Right atrium auricular region (tissue), 2 donors: ENCODE data around the gene ABCE1. TPM values are rescaled to one million over a fixed set of nuclear protein-coding genes. Genes with fewer than 3 reads are reported as not detected.

Experiments used
- DNase-seq: peaks from one replicate; pipeline ENCODE4 v3.0.0-alpha.2; 2019; ENCODE audit warnings: low spot score
- H3K27ac ChIP-seq, 2 donors: fragments of 200-600 bp; sonication (generic); 1 replicate in 1 of 2; 2 replicates in 1 of 2; pipeline ENCODE4 v1.5.1; 2016 to 2019
- H3K27me3 ChIP-seq, 2 donors: fragments of 200-600 bp; sonication (generic); one replicate each; pipeline versions ENCODE4 v1.5.1 to v1.6.0; 2017 to 2019
- H3K36me3 ChIP-seq: fragments of 200-600 bp; sonication (generic); one replicate; pipeline ENCODE4 v1.5.1; 2016
- H3K4me1 ChIP-seq, 2 donors: fragments of 200-600 bp; sonication (generic); one replicate each; pipeline versions ENCODE4 v1.5.1 to v1.6.0; 2017 to 2019
- H3K4me3 ChIP-seq, 2 donors: fragments of 200-600 bp; sonication (generic); 1 replicate in 1 of 2; 2 replicates in 1 of 2; pipeline ENCODE4 v1.5.1; 2017 to 2019; ENCODE audit warnings: mild to moderate bottlenecking in 1 of 2, moderate library complexity in 1 of 2
- H3K9me3 ChIP-seq, 2 donors: fragments of 200-600 bp; sonication (generic); one replicate each; pipeline ENCODE4 v1.5.1; 2019
- total RNA-seq, 2 donors: library from RNA; depleted of rRNA; stranded (reverse); fragments of >200 nt; gene quantifications; one replicate each; pipeline ENCODE4 v1.1.0, GENCODE V29; 2016
- TF ChIP-seq, protein P1 (sequence below), 2 donors: fragments of 200-600 bp; sonication (generic); IDR thresholded peaks; one replicate each; pipeline ENCODE4 v1.5.1; 2019; ENCODE audit warnings: antibody characterized with exemption in 2 of 2

ABCE1 gene
- 10 to 100 TPM; 36.2 to 43.9 TPM for total RNA-seq

DNA sequence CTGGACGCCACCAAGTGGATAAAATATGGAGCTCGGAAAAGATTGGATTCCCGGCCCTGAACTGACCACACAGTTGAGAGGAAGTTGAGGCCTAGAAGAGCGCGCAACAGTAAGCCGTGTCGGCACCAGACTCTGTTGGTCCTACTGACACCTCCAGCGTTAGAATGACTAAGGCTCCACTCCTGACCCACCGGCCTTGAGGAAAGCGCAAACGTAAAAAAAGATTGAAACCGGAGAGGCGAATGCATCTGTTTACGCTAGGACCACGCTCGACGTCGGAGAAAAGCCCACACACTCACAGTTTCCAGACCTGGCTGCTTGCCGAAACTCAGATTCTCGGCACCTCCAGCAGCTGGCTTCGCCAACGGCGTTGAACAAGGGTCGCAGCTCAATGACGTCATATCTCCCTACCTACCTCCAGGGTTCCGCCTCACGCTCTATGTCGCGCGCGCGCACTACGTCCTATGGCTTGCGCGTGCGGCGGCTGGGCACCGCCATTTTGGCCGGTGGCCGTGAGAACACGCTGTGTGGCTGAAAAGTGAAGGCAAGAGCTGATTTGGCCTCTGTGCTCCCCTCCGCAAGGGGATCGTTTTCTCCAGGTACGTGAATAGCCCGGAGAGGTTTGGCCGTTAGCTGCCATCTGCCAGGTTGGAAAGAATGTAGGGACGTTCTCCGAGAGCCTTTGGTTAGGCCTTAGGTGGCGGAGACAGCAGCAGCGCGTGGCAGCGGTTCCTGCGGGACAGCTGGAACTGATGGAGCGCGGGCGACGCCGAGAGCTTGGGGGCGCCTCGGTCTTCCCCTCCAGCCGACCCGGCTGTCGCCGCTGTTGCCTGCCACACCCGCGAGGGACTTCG is at the start of gene ABCE1, which contains the start of gene ANAPC10:
Gene ABCE1 (plus strand): TSS at position 491 of the 854 bp plus-strand sequence. CDS start 6,102 bp downstream, outside the sequence.
Gene ANAPC10 (minus strand): TSS at position 376 of the 854 bp plus-strand sequence. CDS start 2,097 bp downstream, outside the sequence.
- peak; percentile 96 for DNase-seq
- Histone ChIP-seq H3K4me3 (peak within 1 kb of the TSS; percentile 58 to 73), H3K9me3 (peaks cover 0 to 9% of the 10 kb centered on the region in 2 donors), H3K27ac (peak within 1 kb of the TSS; percentile 88 to 89), H3K36me3 (peaks cover 22% of the 10 kb centered on the region), H3K4me1 (peaks cover 0 to 24% of the 10 kb centered on the region in 2 donors), H3K27me3 (no peaks in the 10 kb centered on the region)
- TF ChIP-seq, protein P1, sequence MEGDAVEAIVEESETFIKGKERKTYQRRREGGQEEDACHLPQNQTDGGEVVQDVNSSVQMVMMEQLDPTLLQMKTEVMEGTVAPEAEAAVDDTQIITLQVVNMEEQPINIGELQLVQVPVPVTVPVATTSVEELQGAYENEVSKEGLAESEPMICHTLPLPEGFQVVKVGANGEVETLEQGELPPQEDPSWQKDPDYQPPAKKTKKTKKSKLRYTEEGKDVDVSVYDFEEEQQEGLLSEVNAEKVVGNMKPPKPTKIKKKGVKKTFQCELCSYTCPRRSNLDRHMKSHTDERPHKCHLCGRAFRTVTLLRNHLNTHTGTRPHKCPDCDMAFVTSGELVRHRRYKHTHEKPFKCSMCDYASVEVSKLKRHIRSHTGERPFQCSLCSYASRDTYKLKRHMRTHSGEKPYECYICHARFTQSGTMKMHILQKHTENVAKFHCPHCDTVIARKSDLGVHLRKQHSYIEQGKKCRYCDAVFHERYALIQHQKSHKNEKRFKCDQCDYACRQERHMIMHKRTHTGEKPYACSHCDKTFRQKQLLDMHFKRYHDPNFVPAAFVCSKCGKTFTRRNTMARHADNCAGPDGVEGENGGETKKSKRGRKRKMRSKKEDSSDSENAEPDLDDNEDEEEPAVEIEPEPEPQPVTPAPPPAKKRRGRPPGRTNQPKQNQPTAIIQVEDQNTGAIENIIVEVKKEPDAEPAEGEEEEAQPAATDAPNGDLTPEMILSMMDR (IDR thresholded peaks at IDR 0.05) = peak in 1 of 2 donors; percentile 58

DNA sequence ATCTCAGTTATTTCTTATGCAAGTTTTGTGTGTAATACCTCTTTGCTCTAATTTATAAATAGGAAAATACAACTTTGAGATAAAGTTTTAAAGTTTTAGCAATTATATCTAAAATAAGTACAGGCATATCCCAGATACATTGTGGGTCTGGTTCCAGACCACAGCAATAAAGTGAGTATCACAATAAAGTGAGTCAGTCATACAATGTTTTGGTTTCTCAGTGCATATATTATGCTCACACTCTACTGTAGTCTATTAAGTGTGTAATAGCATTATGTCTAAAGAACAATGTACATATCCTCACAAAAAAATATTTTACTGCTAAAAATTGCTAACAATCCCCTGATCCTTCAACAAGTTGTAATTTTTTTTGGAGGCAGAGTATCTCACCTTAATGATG is 49.3 kb upstream of the ABCE1 start:
- no peak overlapping the region for H3K27ac ChIP-seq
- DNase-seq = no peak
- H3K4me3 ChIP-seq = no peak overlapping the region
- TF ChIP-seq, protein P1 (IDR thresholded peaks at IDR 0.05) = no peak
- H3K27me3 ChIP-seq = no peaks in the 10 kb centered on the region
- no peaks in the 10 kb centered on the region for H3K9me3 ChIP-seq
- no peaks in the 10 kb centered on the region for H3K36me3 ChIP-seq
- H3K4me1 ChIP-seq = no peaks in the 10 kb centered on the region

DNA sequence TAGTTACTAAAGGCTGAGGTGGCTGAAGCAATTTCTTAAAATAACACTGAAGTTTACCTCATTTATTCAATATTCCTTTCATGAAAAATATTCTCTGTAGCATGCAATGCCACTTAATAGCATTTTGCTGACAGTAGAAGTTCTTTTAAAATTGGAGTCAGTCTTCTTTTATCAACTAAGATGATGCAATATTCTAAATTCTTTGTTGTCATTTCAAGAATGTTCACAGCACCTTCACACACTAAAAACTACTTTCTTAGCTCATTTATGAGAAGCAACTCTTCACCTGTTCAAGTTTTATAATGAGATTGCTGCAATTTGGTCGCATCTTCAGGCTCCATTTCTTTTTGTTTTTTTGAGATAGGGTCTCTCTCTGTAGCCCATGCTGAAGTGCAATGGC is 48.9 kb upstream of the ABCE1 start:
- Histone ChIP-seq H3K9me3 (no peaks in the 10 kb centered on the region), H3K4me3 (no peak overlapping the region), H3K27me3 (no peaks in the 10 kb centered on the region), H3K36me3 (no peaks in the 10 kb centered on the region), H3K4me1 (no peaks in the 10 kb centered on the region), H3K27ac (no peak overlapping the region)
- TF ChIP-seq, protein P1 (IDR thresholded peaks at IDR 0.05) = no peak
- DNase-seq = no peak

DNA sequence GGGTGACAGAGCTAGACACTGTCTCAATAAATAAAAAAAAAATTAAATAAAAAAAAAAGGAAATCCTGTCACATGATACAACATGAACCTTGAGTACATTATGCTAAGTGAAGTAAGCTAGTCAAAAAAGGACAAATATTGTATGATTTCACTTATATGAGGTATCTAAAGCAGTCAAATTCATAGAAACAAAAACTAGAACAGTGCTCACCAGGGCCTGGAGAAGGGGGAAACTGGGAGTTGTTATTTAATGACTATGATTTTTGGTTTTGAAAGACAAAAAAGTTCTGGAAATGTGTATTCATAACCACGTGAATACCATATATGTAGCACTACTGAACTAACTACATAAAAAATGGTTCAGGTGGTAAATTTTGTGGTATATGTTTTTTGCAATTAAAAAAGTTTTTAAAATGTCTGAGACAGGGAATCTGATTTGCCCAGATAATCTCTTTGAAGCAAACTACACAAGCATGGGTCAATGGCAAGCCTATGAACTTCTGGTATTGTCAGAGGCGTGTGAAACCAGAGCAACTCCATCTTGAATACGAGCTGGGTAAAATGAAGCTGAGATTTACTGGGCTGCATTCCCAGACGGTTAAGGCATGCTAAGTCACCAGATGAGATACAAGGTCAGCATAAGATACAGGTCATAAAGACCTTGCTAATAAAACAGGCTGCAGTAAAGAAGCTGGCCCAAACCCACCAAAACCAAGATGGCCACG is 42.4 kb upstream of the ABCE1 start:
- H3K9me3 ChIP-seq = no peaks in the 10 kb centered on the region
- TF ChIP-seq, protein P1 (IDR thresholded peaks at IDR 0.05) = no peak
- no peaks in the 10 kb centered on the region for H3K4me1 ChIP-seq
- no peak for DNase-seq
- no peak overlapping the region for H3K27ac ChIP-seq
- H3K4me3 ChIP-seq = no peak overlapping the region
- H3K36me3 ChIP-seq = no peaks in the 10 kb centered on the region
- H3K27me3 ChIP-seq = no peaks in the 10 kb centered on the region

DNA sequence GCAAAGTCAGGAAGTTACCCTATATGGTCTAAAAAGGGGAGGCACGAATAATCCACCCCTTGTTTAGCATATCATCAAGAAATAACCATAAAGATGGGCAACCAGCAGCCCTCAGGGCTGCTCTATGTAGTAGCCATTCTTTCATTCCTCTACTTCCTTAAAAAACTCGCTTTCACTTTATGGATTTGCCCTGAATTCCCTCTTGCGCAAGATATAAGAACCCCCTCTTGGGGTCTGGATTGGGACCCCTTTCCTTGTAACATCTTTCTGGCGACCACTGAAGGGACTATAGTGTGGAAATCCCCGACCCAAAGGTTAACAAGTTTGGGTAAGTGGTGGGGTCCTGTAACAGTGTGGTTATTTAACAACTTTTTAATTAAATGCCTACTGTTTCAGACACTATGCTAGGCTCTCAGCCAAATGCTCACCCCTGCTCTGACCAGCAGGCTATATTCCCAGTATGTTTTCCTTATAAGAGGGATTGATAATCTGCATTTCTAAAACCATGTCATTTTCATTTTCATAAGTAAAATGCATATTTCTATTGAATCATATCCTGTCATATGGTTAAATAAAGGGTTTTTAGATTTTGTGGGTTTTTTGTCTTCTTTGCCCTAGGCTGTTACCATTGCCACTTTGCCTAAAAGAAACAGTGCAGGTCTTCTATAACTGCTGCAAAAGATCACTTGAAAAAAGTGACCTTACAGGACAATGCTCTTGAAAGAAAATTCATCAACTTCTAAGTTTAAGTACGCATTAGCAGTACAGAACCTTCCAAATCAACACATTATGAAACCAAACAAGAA is 41.6 kb upstream of the ABCE1 start:
- Histone ChIP-seq H3K36me3 (no peaks in the 10 kb centered on the region), H3K9me3 (no peaks in the 10 kb centered on the region), H3K27ac (no peak overlapping the region), H3K4me1 (no peaks in the 10 kb centered on the region), H3K27me3 (no peaks in the 10 kb centered on the region), H3K4me3 (no peak overlapping the region)
- DNase-seq = no peak
- TF ChIP-seq, protein P1 (IDR thresholded peaks at IDR 0.05) = no peak
